ENCODE measurements around the gene IFNLR1. TPM values are rescaled to one million over a fixed set of nuclear protein-coding genes. Genes with fewer than 3 reads are reported as not detected.

The IFNLR1 gene
- total RNA-seq, 4 donors from 2014 or later, result 2.5 to 4.6 (median 3.5) TPM

- 59 to 61% methylated on average over 3 of the region's 3 CpGs for WGBS, 2 donors
- Histone ChIP-seq H3K9me3 (peaks cover 0 to 10% (median 0%) of the 10 kb centered on the region in 3 donors), H3K4me3 (no peak overlapping the region), H3K27me3 (no peaks in the 10 kb centered on the region), H3K4me1 (no peaks in the 10 kb centered on the region), H3K36me3 (peaks cover 0 to 55% (median 0%) of the 10 kb centered on the region in 3 donors), H3K27ac (peak overlapping the region in 1 of 4 donors; percentile 59)
- TF ChIP-seq CTCF (IDR thresholded peaks at IDR 0.05), result no peak
- no peak for TF ChIP-seq POLR2A (IDR thresholded peaks at IDR 0.05)
- no peak for DNase-seq
- intact Hi-C loops (cut with DNase I), result no loop called here
Observed at GRCh38 chr1:24134376-24134775, 52.7 kb downstream of the IFNLR1 start.

- DNase-seq, result no peak
- WGBS, 2 donors, result 69 to 92% methylated on average over 1 of the region's 1 CpG
- Histone ChIP-seq H3K4me1 (no peaks in the 10 kb centered on the region), H3K27me3 (no peaks in the 10 kb centered on the region), H3K9me3 (peaks cover 0 to 10% (median 0%) of the 10 kb centered on the region in 3 donors), H3K36me3 (peaks cover 0 to 60% (median 0%) of the 10 kb centered on the region in 3 donors), H3K4me3 (no peak overlapping the region), H3K27ac (peak overlapping the region in 1 of 4 donors; percentile 59)
- no peak for TF ChIP-seq CTCF (IDR thresholded peaks at IDR 0.05)
- TF ChIP-seq POLR2A (IDR thresholded peaks at IDR 0.05), result no peak
- intact Hi-C loops (cut with DNase I), result no loop called here
Observed at GRCh38 chr1:24133819-24134218, 53.3 kb downstream of the IFNLR1 start.

- Histone ChIP-seq H3K27ac (no peak overlapping the region), H3K4me1 (no peaks in the 10 kb centered on the region), H3K4me3 (no peak overlapping the region), H3K36me3 (peaks cover 0 to 70% (median 0%) of the 10 kb centered on the region in 3 donors), H3K9me3 (peaks cover 0 to 10% (median 0%) of the 10 kb centered on the region in 3 donors), H3K27me3 (no peaks in the 10 kb centered on the region)
- no peak for TF ChIP-seq POLR2A (IDR thresholded peaks at IDR 0.05)
- TF ChIP-seq CTCF (IDR thresholded peaks at IDR 0.05), result no peak
- no peak for DNase-seq
- intact Hi-C loops (cut with DNase I), result no loop called here
- WGBS, 2 donors, result 75 to 80% methylated on average over 3 of the region's 3 CpGs
Observed at GRCh38 chr1:24130385-24130784, 56.7 kb downstream of the IFNLR1 start.

GRCh38 chr1:24127801-24128363 is 59.2 kb downstream of the IFNLR1 start:
- intact Hi-C loops (cut with DNase I), result no loop called here
- WGBS, 2 donors, result 79 to 93% methylated on average over 4 to 7 of the region's 7 CpGs
- TF ChIP-seq CTCF (IDR thresholded peaks at IDR 0.05), result no peak
- no peak for TF ChIP-seq POLR2A (IDR thresholded peaks at IDR 0.05)
- no peaks in the 10 kb centered on the region for H3K4me1 ChIP-seq
- peaks cover 0 to 84% (median 0%) of the 10 kb centered on the region in 3 donors for H3K36me3 ChIP-seq
- no peak overlapping the region for H3K4me3 ChIP-seq
- H3K9me3 ChIP-seq, result peaks cover 0 to 10% (median 0%) of the 10 kb centered on the region in 3 donors
- no peak overlapping the region for H3K27ac ChIP-seq
- no peaks in the 10 kb centered on the region for H3K27me3 ChIP-seq
- no peak for DNase-seq

GRCh38 chr1:24127134-24127800 is 59.8 kb downstream of the IFNLR1 start:
- no peaks in the 10 kb centered on the region for H3K27me3 ChIP-seq
- H3K36me3 ChIP-seq, result peaks cover 0 to 84% (median 0%) of the 10 kb centered on the region in 3 donors
- no peaks in the 10 kb centered on the region for H3K4me1 ChIP-seq
- no peak for DNase-seq
- no peak for TF ChIP-seq CTCF (IDR thresholded peaks at IDR 0.05)
- TF ChIP-seq POLR2A (IDR thresholded peaks at IDR 0.05), result no peak
- WGBS, 2 donors, result 73 to 92% methylated on average over 3 of the region's 3 CpGs
- peaks cover 0 to 10% (median 0%) of the 10 kb centered on the region in 3 donors for H3K9me3 ChIP-seq
- intact Hi-C loops (cut with DNase I), result no loop called here
- no peak overlapping the region for H3K27ac ChIP-seq
- H3K4me3 ChIP-seq, result no peak overlapping the region

All from esophagus squamous epithelium (tissue), 5 donors.